ENCODE results near the gene PRKN.
"Not testable (repeated sequence)": the region's sequence is repeated elsewhere in the genome, so short reads cannot be mapped to it uniquely, and the experiment has no call there.

PRKN gene

DNA sequence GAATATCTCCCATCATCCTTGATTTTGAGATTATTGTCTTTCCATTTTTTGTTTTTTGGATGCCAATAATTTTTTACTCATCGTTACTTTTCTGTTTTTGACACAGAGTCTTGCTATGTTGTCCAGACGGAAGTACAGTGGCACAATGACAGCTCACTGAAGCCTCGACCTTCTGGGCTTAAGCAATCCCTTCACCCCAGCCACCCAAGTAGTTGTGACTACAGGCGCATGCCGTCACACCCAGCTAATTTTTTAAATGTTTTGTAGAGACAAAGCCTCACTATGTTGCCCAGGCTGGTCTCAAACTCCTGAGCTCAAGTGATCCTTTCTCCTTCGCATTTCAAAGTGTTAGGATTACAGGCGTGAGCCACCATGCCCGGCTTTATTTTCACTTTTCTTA is 851.3 kb downstream of the PRKN start:
- DNase-seq = no peak

DNA sequence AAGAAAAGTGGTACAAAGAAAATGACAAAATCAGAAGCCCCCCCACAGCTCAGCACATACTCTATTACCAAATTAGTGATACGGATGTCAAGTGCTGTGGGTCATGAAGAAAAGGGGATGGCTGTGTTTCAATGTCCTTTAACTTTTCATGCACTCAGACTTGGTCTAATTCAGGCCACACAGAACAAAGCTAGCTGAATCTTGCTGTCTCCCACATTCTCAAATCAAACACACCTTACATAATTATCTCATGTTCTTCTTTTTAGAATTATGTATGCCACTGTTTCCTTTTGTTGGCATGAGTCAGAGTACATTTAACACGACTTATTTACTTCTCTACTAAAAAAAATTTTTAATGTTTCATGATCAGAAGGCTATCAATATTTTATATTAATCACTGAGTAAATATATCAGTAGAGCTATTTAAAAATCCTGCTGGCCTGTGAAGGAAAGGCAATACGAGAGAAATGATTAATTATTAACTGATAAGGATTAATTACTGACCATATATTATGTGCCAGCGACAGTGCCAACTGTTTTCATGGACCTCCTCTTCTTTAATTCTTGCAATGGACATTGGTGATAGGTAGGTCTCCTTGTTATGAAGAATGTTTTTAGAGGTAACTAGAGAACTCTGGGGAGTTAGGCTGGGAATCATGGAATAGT is 857.2 kb downstream of the PRKN start:
- DNase-seq = no peak

DNA sequence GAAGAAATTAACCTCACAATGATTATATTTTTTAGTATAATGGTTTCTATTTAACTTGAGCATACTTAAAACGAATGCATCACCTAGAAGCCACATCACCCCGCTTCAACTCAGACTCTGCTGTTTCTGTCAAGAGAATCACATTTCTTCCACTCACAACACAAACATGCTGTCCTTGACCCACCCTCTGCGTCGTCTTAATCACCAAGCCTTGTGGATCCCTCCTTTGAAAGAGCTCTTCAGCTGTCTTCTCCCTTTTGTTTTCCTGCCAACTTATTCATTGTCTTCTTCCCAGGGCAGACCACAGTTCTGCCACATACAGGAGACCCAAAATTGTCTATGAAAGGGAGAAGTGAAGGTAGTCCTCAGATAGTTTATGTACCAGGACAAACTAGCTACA is 858.1 kb downstream of the PRKN start:
- DNase-seq = no peak

DNA sequence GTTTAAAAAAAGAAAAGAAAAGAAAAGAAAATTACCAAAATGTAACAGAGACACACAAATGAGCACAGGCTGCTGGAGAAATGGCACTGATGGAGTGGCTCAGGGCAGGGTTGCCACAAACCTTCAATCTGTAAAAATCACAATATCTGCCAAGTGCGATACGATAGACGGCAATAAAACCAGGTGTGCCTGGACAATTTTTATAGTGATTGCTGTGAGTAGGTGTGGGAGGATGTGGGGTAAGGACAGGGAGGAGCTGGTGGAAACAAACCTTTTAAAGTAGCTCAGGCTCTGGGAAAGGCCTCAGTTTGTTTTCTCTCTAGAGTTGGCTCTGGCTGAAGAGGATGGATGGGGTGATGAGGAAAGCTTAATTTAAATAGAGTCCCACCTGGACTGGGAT is 861.0 kb downstream of the PRKN start:
- DNase-seq = no peak

DNA sequence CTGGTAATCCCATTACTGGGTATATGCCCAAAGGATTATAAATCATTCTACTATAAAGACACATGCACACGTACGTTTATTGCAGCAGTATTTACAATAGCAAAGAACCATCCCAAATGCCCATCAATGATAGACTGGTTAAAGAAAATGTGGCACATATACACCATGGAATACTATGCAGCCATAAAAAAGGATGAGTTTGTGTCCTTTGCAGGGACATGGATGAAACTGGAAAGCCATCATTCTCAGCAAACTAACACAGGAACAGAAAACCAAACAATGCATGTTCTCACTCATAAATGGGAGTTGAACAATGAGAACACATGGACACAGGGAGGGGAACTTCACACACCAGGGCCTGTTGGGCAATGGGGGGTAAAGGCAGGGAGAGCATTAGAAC is 866.5 kb downstream of the PRKN start:
- DNase-seq = not testable (repeated sequence)

DNA sequence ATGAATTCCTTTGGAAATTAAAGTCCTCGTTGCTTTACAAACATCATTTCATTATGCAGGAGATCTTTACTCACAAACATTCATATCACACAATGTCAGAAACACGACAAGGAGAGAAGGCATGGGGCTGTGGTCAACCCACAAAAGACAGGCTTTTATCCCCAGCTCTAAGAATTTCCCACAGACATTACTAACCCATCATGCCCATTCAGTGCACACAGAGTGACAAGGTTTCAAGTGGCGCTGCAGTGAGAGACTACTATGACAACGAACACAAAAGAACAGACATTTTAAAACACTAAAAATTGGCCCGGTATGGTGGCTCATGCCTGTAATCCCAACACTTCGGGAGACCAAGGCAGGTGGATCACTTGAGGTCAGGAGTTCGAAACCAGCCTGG is 873.9 kb downstream of the PRKN start:
- DNase-seq = no peak

DNA sequence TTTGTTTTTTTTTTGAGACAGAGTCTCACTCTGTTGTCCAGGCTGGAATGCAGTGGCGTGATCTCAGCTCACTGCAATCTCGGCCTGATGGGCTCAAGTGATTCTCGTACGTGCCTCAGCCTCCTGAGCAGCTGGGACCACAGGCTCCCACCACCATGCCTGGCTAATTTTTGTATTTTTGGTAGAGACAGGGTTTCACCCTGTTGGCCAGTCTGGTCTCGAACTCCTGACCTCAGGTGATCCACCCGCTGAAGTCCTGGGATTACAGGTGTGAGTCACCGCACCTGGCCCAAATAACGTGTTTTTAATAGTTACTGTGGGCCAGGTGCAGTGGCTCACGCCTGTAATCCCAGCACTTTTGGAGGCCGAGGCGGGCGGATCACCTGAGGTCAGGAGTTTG is 876.1 kb downstream of the PRKN start:
- DNase-seq = not testable (repeated sequence)

DNA sequence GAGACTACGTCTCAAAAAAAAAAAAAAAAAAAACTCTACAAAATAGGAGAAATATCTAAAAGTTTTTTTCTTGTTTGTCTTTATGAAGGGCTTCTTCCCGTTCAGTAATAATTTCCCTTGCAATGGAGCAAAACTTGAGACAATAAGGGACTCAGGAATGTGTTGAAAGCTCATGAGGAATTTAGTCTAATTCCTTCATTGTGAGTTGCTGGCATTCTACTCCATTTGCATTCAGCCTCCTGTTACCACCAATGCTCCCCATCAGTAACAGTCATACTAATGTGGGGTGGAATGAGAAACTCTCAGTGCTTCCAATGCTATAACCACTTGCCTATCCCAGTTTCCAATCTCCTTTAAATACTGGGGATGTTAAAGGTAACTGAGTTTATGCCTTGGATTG is 877.0 kb downstream of the PRKN start:
- DNase-seq = no peak

DNA sequence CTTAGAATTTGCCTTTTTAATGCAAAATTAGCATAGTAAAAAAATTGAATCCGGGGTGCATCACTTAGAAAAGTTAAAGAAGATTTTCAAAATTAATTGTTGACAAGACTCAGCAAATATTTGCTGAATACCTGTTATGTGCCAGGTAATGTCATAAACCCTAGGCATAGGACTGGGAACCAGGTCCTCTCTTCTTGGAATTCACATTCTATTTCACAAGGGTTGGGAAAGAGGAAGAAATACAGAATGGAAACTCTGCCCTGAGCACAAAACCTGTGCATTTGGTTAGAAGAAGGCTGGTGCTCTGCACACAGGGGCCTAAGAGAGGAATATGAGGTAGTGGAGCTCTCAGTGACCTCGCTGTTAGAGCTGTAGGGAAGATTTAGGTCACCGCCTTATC is 879.9 kb downstream of the PRKN start:
- no peak for DNase-seq

DNA sequence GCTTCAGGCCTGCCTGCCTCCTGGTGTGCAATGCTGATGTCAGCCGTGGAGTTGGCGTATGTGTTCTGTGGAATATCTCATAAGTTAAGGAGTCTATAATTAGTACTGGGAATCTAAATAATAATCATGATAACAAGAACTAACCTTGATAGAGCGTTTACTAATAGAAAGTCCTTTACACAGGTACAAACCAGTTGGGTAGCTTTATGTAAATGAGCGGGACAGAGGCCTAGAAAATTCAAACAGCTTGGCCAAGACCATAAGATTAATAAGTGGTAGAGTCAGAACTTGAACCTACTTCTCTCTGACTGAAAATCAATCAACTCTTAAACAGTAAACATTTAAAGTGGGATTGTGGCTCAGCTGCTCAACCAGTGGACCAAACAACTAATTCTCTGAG is 882.8 kb downstream of the PRKN start:
- DNase-seq = no peak

DNA sequence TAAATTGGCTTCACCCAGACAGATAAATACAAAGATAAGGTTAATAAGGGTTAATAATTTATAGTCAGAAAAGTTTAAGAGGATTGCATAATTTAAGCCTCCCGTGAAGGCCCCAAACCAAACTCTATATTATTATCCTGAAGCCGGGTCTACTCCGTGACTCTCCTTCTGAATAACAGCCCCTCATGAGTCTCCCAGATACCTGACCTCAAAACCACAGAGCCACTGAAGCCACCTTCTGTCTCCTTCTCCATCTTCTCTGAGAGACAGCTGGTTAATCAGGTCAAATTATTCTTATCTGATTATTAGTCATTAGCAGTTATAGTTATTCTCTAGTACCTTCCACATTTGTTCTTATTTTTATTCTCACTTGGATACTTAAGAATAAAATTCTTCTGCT is 884.5 kb downstream of the PRKN start:
- DNase-seq = no peak

DNA sequence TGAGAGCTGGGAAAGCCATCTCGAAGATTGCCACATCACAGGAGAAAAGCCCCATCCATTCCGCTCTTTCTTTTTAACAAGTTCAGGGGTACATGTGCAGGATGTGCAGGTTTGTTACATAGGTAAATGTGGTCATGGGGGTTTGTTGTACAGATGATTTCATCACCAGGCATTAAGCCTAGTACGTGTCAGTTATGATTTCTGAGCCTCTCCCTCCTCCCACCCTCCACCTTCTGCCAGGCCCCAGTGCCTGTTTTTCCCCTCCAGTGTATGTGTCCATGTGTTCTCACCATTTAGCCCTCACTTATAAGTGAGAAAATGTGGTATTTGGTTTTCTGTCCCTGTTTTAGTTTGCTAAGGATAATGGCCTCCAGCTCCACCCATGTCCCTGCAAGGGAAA is 887.2 kb downstream of the PRKN start:
- DNase-seq = no peak

DNA sequence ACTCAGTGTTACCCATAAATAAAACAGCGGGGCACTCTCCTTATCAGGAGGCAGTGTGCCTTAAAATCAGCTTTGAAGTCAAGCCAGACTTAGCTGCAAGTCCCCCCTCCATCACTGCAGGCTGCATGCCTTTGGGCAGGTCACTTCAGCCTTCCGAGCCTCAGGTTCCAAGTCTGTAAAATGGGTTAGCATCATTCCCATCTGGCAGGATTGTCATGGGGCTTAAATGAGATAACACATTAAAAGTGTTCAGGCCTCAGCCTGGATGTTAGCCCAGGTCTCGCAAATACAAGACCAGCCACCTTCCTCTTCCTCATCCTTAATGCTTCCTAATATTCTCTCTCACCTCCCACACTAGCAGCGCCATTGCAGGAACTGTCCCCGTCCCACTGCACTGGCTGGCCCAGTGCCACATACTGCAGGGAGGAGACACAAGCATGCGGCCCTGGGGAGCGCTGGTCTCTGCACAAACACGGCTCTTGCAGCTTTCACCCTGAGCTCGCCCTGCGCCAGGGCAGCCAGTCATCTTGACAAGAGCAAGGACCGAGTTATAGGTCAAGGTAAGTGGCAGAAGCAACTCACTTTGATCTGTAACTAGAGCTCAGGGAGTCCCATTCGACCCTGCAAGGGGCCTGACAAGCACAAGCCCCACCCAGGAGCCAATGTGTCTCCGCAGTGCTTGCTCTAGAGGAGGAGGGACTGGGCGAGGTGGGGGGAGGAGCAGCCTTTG is 889.1 kb downstream of the PRKN start:
- no peak for DNase-seq

DNA sequence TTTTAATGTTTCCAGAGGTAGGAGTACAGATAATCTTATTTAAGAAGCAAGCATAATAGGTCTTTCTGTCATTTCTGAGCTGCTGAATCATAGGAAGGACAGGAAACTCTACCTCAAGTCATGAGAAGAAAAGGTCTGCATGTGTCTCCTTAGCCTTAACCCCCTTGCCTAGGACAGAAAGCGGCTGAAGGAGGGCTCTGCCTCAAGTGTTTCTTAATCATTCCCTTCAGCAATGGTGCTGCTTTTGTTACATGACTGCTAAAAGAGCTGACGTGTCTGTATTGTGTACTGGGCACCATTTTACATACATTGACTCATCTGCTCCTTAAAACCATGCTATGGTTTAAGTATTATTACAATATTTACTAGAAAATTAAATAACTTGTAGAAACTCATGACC is 889.7 kb downstream of the PRKN start:
- DNase-seq = no peak

DNA sequence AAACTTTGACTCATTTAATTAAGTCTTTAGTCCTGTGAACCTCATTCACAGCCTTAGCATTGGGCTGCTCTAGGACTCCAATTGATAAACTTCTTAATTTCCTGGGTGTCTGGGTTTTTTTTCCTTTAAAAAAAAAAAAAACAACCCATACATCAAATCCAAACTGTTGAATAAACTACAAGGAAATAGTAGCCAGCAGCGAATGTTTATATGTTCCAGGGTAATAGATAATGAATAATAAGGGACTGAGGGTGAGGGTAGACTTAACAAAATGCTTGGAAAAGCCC is 890.2 kb downstream of the PRKN start:
- DNase-seq = no peak

DNA sequence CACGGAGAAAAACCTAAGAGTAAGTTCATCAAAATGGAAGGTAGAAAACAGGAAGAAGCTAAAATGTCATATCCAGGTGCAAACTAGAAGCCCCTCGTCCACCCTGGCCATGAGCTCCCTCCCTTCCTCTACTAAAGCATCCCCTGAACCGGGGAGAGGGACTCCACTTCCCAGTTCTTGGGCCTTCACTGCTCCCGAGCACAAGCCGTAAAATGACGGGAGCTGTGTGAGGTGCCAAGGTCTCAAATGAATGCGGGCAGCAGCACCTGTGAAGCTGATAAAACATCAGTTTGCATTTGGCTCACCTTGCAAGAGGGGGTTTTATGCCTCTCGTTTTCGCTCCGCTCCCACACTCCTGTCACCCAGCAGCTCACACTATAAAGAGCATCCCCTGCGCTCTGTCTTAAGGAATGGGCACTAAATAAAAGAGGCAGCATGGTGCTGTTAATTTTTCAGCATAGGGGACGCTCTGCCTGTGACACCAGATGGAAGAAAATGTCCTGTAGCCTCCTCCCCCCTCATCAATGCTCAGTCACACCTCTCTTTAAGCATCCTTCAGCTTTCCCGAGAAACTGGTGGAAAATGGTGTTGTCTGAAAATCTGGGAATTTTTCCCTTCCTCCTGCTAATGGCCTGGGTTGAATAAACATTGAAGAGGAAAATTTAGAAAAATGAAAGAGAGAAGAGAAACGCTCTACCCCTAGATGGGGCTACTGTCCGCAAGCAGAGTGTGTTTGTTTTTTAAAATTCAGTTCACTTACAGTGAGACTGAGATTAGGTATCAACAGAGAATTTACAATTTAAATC is 890.7 kb downstream of the PRKN start:
- DNase-seq = no peak

DNA sequence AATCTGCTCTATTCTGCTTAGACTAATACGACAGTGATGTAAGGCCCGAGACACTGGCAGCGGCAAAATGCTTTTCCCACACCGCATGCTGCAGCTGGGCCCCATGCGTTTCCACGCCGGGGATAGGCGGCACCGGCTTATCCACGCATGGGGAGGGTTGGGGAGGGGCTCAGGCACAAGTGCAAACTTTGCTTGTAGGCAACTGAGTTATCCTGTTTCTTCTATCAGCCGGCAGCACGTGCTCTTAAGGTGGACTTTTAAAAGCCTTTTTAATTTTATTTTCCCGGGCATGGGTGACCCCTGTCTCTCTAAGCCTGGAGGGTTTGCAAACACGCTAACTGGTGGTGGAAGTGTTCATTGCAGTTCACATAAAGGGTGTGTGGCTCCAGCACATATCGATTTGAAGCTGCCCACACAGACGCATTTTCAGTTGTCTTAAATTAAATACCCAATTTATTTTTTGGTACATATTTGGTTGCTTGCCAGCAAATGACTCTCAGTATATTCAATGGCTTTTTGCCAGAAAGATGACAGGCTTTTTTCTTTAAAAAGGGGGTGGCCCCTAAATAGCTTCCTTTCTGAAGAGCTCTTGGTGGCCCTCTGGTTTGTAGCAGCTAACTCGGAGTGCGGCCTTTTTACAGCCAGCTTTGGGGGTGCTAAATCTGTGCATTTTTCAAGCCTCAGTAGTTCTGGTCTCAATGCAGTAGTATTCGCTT is 891.9 kb downstream of the PRKN start:
- no peak for DNase-seq

DNA sequence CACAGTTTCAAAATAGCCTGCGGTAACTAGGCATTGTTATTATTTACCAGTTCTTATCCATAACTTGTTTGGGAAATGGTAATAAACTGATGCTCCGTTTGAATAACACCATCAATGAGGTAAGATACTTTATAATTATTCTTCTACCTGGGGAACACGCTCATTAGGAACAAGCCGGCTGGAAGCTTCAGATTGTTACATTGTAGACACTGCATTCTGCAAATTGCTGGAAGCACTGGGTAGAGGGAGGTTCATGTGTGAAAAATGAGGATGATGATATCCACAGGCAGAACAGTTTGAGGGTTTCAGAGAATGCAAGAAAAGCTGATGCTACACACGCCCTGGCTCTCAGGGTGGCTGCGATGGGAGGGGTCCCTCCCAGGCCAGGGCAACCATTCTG is 893.1 kb downstream of the PRKN start:
- no peak for DNase-seq

DNA sequence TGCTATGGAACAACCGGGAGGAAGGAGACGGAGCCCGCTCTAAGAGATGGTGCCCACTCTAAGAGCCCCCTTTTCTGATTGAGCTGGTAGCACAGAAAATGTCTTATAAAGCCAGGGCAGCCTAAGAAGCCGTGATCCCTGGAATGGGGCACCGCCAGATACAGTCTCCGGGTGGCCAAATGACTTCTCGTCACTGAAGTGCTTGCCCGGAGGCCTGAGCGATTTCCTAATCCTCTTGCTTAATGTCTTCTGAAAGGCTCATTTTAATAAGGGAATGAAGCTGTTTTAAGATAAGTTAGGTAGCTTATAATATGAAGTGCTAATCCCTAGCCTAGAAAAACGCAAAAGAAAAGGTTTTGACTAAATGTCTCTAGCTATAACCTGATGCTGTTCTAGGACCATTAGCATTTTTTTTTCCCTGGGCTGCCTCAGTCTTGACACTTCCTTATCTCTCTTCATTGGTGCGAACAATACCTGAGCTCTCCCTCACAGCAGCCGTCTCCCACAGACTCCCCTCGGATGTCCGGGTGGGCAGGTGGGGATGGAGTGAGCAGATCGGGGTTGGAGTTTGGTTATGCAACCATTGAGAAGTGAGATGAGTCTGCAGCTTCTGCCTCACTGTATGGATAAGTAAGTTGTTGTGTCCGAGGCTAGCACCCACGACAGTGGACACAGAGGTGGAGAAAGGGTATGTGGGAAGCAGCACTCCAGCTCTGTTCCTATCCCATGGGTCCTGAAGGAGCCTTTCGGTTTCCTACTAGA is 894.3 kb downstream of the PRKN start:
- DNase-seq = no peak

DNA sequence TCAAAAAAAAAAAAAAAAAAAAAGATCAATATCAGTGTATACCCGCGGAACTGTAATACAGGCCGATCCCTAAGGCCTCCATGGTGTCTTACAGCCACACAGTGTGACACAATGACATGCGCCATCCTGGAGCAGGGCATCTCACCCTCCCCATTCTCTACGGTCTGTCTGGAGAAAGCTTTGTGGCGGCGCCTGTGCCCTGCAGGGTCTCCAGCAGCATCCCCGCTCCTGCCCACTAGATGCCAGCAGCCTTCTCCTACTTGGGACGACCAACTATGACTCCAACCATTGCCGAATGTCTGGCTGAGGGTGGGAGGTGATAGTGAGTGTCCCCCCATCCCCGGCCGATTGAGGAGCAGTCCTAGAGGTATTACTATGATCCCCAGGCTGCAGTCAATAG is 894.9 kb downstream of the PRKN start:
- DNase-seq = no peak

DNA sequence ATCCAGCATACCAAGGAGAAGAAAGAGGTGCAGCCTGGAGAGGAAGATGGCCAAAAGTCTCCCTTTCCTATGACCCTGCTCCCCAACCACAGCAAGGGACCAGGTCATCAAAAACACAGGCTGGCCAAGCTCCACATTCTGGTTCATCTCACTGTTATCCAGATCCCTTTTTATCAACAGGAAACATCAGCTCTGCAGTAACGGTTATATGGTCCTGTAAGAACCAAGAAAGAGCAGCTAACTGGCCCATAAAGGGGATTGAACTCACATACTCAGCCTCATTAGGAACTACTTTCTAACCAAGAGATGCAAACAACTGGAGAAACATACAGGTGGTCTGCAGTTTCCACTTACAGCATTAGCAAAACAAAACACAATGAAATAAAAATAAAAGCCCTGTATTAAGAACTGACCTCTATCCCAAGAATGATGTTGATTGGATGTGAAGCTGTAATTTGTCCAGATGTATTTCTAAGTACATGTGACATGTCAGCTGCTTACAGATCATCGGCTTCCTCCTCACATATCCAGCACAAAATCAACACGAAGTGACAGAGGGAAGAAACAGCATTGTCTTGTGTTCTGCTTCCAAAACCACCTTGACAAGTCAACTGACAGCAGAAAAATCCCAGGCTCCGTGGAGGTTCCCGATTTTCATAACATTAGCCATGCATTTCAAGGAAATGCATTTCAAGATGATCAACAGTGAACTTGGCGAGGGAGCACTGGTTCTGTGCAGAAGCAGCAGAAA is 896.5 kb downstream of the PRKN start:
- no peak for DNase-seq

DNA sequence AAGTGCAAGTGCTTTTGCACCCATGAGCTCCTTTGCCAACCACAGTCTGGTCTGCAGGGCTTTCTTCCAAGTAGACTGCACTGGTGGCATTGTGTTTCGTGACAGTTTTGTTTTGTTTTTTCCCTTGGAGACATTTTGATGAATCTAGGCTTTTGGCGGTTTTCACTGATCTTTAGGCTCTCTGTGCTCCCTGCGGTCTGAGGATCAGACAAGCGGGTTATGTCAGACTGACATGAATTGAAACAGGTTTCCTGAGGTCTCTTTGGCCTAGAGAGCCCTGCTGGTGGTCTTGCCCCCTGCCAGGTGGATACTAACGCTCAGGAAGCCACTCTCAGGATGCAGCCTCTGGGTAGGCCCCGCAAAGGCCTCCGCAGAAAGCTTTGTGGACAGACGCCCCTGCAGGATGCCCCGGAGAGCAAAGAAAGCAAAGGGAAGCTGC is 898.3 kb downstream of the PRKN start:
- no peak for DNase-seq
